Brain microvascular endothelial cell (primary cell): ENCODE measurements around the gene IL36RN.

Experiments
- DNase-seq: peaks from one replicate; pipeline ENCODE4 v3.0.0-alpha.2; 2020
- H3K27ac ChIP-seq: fragments of 250-450 bp; sonication (Bioruptor Pico); 2 replicates; pipeline ENCODE4 v1.5.1; 2020; ENCODE audit warnings: mild to moderate bottlenecking, moderate library complexity
- H3K27me3 ChIP-seq: fragments of 250-450 bp; sonication (Bioruptor Pico); replicated peaks from 2 replicates; pipeline ENCODE4 v1.5.1; 2020; ENCODE audit warnings: mild to moderate bottlenecking
- H3K36me3 ChIP-seq: fragments of 250-450 bp; sonication (Bioruptor Pico); replicated peaks from 2 replicates; pipeline ENCODE4 v1.5.1; 2020; ENCODE audit warnings: mild to moderate bottlenecking
- H3K4me3 ChIP-seq: 2 replicates; pipeline ENCODE4 v1.5.1; 2011; ENCODE audit warnings: low read depth, mild to moderate bottlenecking, control low read depth, low read length, moderate library complexity
- CTCF ChIP-seq: IDR thresholded peaks from 2 replicates; pipeline ENCODE4 v1.5.1; 2011; ENCODE audit warnings: low read depth, mild to moderate bottlenecking, moderate library complexity, low read length, control low read depth, inconsistent platforms; ENCODE audit errors: missing control alignments
- in situ Hi-C: cut with HindIII; loops from 2 replicates; pipeline ENCODE4 v1.10.0; 2017; ENCODE audit warnings: low sequenced_read_pairs, low pct_ligation_motif_present

Gene IL36RN

GRCh38 chr2:113075030-113075429 is 16.0 kb downstream of the IL36RN start:
- Histone ChIP-seq H3K27me3 (peaks cover 1% of the 10 kb centered on the region), H3K36me3 (no peaks in the 10 kb centered on the region), H3K27ac (no peak overlapping the region), H3K4me3 (no peak overlapping the region)
- no peak for TF ChIP-seq CTCF
- in situ Hi-C loops: no loop called here
- no peak for DNase-seq

- H3K36me3 ChIP-seq: no peaks in the 10 kb centered on the region
- TF ChIP-seq CTCF: no peak
- no peak overlapping the region for H3K4me3 ChIP-seq
- peaks cover 1% of the 10 kb centered on the region for H3K27me3 ChIP-seq
- in situ Hi-C loops: no loop called here
- no peak overlapping the region for H3K27ac ChIP-seq
- DNase-seq: no peak
Observed at GRCh38 chr2:113075600-113075999, 16.6 kb downstream of the IL36RN start.

- in situ Hi-C loops: no loop called here
- Histone ChIP-seq H3K27ac (no peak overlapping the region), H3K27me3 (no peaks in the 10 kb centered on the region), H3K4me3 (no peak overlapping the region), H3K36me3 (no peaks in the 10 kb centered on the region)
- no peak for DNase-seq
- TF ChIP-seq CTCF: no peak
Observed at GRCh38 chr2:113076954-113077669, 18.1 kb downstream of the IL36RN start.

GRCh38 chr2:113077921-113078320 is 18.9 kb downstream of the IL36RN start:
- Histone ChIP-seq H3K27me3 (peaks cover 3% of the 10 kb centered on the region), H3K27ac (no peak overlapping the region), H3K4me3 (no peak overlapping the region), H3K36me3 (no peaks in the 10 kb centered on the region)
- in situ Hi-C loops: no loop called here
- no peak for DNase-seq
- TF ChIP-seq CTCF: no peak

GRCh38 chr2:113078350-113078839 is 19.4 kb downstream of the IL36RN start:
- in situ Hi-C loops: no loop called here
- no peak for TF ChIP-seq CTCF
- peak; percentile 16 for DNase-seq
- Histone ChIP-seq H3K36me3 (no peaks in the 10 kb centered on the region), H3K27me3 (peaks cover 6% of the 10 kb centered on the region), H3K4me3 (no peak overlapping the region), H3K27ac (no peak overlapping the region)

GRCh38 chr2:113079131-113079530 is 20.1 kb downstream of the IL36RN start:
- TF ChIP-seq CTCF: no peak
- H3K27ac ChIP-seq: no peak overlapping the region
- no peak overlapping the region for H3K4me3 ChIP-seq
- H3K36me3 ChIP-seq: no peaks in the 10 kb centered on the region
- DNase-seq: no peak
- in situ Hi-C loops: no loop called here
- peaks cover 6% of the 10 kb centered on the region for H3K27me3 ChIP-seq
